ENCODE measurements around the gene NYNRIN. TPM values are rescaled to one million over a fixed set of nuclear protein-coding genes. Genes with fewer than 3 reads are reported as not detected.

NYNRIN gene
- total and polyA plus RNA-seq, 11 donors, result 3.6 to 10.0 (median 7.1) TPM

GRCh38 chr14:24434676-24435075, 35.9 kb downstream of the NYNRIN start:
- no peak for DNase-seq
- Histone ChIP-seq H3K9me3 (no peaks in the 10 kb centered on the region), H3K27me3 (no peaks in the 10 kb centered on the region), H3K27ac (peak overlapping the region in 1 of 12 donors; percentile 15), H3K4me1 (peaks cover 3 to 76% (median 51%) of the 10 kb centered on the region in 12 donors), H3K4me3 (no peak overlapping the region), H3K36me3 (peaks cover 0 to 79% (median 72%) of the 10 kb centered on the region in 9 donors)
- no peak for ATAC-seq
- intact Hi-C loops (cut with DNase I), result loop anchor here in 8 of 10 donors (5.0 to 10.0 kb wide), 6 partner anchors 67 to 202 kb away; partner anchors contain the start of genes TINF2 (in 7 of the 8), NFATC4 (in 2 of the 8), GMPR2 (in 1 of the 8) and LTB4R (in 1 of the 8)
- WGBS, 4 donors, result 81 to 97% (median 88%) methylated on average over 3 of the region's 3 CpGs
- TF ChIP-seq POLR2A (IDR thresholded peaks at IDR 0.05) (no peak), CTCF (IDR thresholded peaks at IDR 0.05) (no peak)

- Histone ChIP-seq H3K27ac (peak overlapping the region in 3 of 12 donors; percentile 15 to 73 (median 56)), H3K36me3 (peaks cover 0 to 85% (median 78%) of the 10 kb centered on the region in 9 donors), H3K9me3 (no peaks in the 10 kb centered on the region), H3K4me3 (no peak overlapping the region), H3K27me3 (no peaks in the 10 kb centered on the region), H3K4me1 (peaks cover 3 to 82% (median 56%) of the 10 kb centered on the region in 12 donors)
- no peak for TF ChIP-seq CTCF (IDR thresholded peaks at IDR 0.05)
- no peak for TF ChIP-seq POLR2A (IDR thresholded peaks at IDR 0.05)
- ATAC-seq, result no peak
- DNase-seq, result no peak
- intact Hi-C loops (cut with DNase I), result loop anchor here in 8 of 10 donors (5.0 to 10.0 kb wide), 5 partner anchors 103 to 203 kb away; partner anchors contain the start of genes TINF2 (in 5 of the 8), GMPR2 (in 1 of the 8), LTB4R (in 1 of the 8) and LTB4R2 (in 1 of the 8)
- WGBS, 4 donors, result 71 to 89% (median 86%) methylated on average over 2 of the region's 2 CpGs
Measured at GRCh38 chr14:24435192-24435810, 36.5 kb downstream of the NYNRIN start.

GRCh38 chr14:24435998-24436354, 37.2 kb downstream of the NYNRIN start:
- Histone ChIP-seq H3K9me3 (no peaks in the 10 kb centered on the region), H3K27ac (peak overlapping the region; percentile 4 to 81 (median 66)), H3K27me3 (no peaks in the 10 kb centered on the region), H3K36me3 (peaks cover 0 to 92% (median 85%) of the 10 kb centered on the region in 9 donors), H3K4me3 (no peak overlapping the region), H3K4me1 (peaks cover 3 to 83% (median 58%) of the 10 kb centered on the region in 12 donors)
- no peak for TF ChIP-seq POLR2A (IDR thresholded peaks at IDR 0.05)
- TF ChIP-seq CTCF (IDR thresholded peaks at IDR 0.05), result no peak
- intact Hi-C loops (cut with DNase I), result loop anchor here (1.0 to 10.0 kb wide), 8 partner anchors 75 to 204 kb away; partner anchors contain the start of genes TINF2 (in 6 of the 10), GMPR2 (in 1 of the 10), LTB4R (in 1 of the 10) and LTB4R2 (in 1 of the 10)
- WGBS, 4 donors, result 55 to 63% (median 59%) methylated on average over 6 of the region's 6 CpGs
- DNase-seq, result no peak
- ATAC-seq, result no peak

GRCh38 chr14:24436355-24437019, 37.7 kb downstream of the NYNRIN start:
- TF ChIP-seq POLR2A (IDR thresholded peaks at IDR 0.05), result no peak
- TF ChIP-seq CTCF (IDR thresholded peaks at IDR 0.05), result peak; percentile 66 to 89 (median 80)
- peaks cover 1 to 83% (median 58%) of the 10 kb centered on the region in 12 donors for H3K4me1 ChIP-seq
- ATAC-seq, result peak; percentile 21 to 77 (median 49)
- DNase-seq, result peak in 1 of 5 donors; percentile 54
- no peaks in the 10 kb centered on the region for H3K27me3 ChIP-seq
- peaks cover 0 to 97% (median 86%) of the 10 kb centered on the region in 9 donors for H3K36me3 ChIP-seq
- peak overlapping the region; percentile 51 to 81 (median 67) for H3K27ac ChIP-seq
- intact Hi-C loops (cut with DNase I), result loop anchor here (1.0 to 10.0 kb wide), 8 partner anchors 76 to 204 kb away; partner anchors contain the start of genes TINF2 (in 6 of the 10), GMPR2 (in 1 of the 10), LTB4R (in 1 of the 10) and LTB4R2 (in 1 of the 10)
- no peaks in the 10 kb centered on the region for H3K9me3 ChIP-seq
- no peak overlapping the region for H3K4me3 ChIP-seq
- 33 to 47% (median 41%) methylated on average over 5 of the region's 5 CpGs for WGBS, 4 donors
